Type B pancreatic cell (in vitro differentiated cells): ENCODE data around the gene GPS1. TPM values are rescaled to one million over a fixed set of nuclear protein-coding genes. Genes with fewer than 3 reads are reported as not detected.
A peak's percentile ranks its signal among the peaks of the same experiment; 100 is the strongest.

Experiments used
- DNase-seq: peaks from one replicate; pipeline ENCODE4 v3.0.0; 2021; ENCODE audit warnings: mixed read lengths; ENCODE audit not compliant: unreplicated experiment; ENCODE audit errors: extremely low spot score
- H3K27ac Mint-ChIP-seq: 2 replicates; pipeline ENCODE4 v1.8.0; 2021; ENCODE audit warnings: mild to moderate bottlenecking, mixed read lengths
- H3K27me3 Mint-ChIP-seq: 2 replicates; pipeline ENCODE4 v1.8.0; 2021; ENCODE audit warnings: mixed read lengths
- H3K36me3 Mint-ChIP-seq: 2 replicates; pipeline ENCODE4 v1.8.0; 2021; ENCODE audit warnings: mixed read lengths
- H3K4me1 Mint-ChIP-seq: one replicate; pipeline ENCODE4 v1.8.0; 2021; ENCODE audit warnings: mixed read lengths; ENCODE audit not compliant: unreplicated experiment
- H3K4me3 Mint-ChIP-seq: 2 replicates; pipeline ENCODE4 v1.8.0; 2021; ENCODE audit warnings: mild to moderate bottlenecking, mixed read lengths
- H3K9me3 Mint-ChIP-seq: 2 replicates; pipeline ENCODE4 v1.8.0; 2021; ENCODE audit warnings: mixed read lengths
- CTCF ChIP-seq: fragments of 200-600 bp; sonication (generic); conservative IDR thresholded peaks from 2 replicates; pipeline ENCODE4 v1.5.0; 2021; ENCODE audit warnings: antibody characterized with exemption, mild to moderate bottlenecking
- long read RNA-seq: library from polyadenylated mRNA; unstranded; transcript quantifications from one replicate; pipeline ENCODE4 v2.0.0, GENCODE V29; 2020
- total RNA-seq: library from RNA; stranded (reverse); gene quantifications from 2 replicates; pipeline ENCODE4 v1.2.1, GENCODE V29; 2021; ENCODE audit warnings: low replicate concordance

GPS1 gene
- 111 and 112 TPM in 2 replicates for total RNA-seq
- long read RNA-seq, transcript GPS1-208 (13 exons, 1,874 nt), result major isoform, 43 of 88 reads
- long read RNA-seq, transcript GPS1-226 (13 exons, 1,839 nt), result minor isoform, 11 of 88 reads
- long read RNA-seq, transcript GPS1-201 (13 exons, 1,842 nt), result minor isoform, 10 of 88 reads
- long read RNA-seq, partial matches to known transcripts, result 5 of 88 reads
- long read RNA-seq, other reads (novel, unspliced or antisense), result 12 of 88 reads

GRCh38 chr17:82051776-82052637, at the start of gene GPS1, which contains the start of gene RFNG:
GPS1 (plus strand) TSS chr17:82051898; CDS start chr17:82051932, 34 bp downstream.
RFNG (minus strand) TSS chr17:82051811; CDS start chr17:82051766, 45 bp downstream.
- H3K4me3 Mint-ChIP-seq, result peak within 1 kb of the TSS; percentile 90
- peak within 1 kb of the TSS; percentile 77 for H3K27ac Mint-ChIP-seq
- no peaks in the 10 kb centered on the region for H3K27me3 Mint-ChIP-seq
- no peaks in the 10 kb centered on the region for H3K4me1 Mint-ChIP-seq
- H3K36me3 Mint-ChIP-seq, result peaks cover 5% of the 10 kb centered on the region
- no peak for TF ChIP-seq CTCF
- no peaks in the 10 kb centered on the region for H3K9me3 Mint-ChIP-seq
- DNase-seq, result no peak

- no peak for DNase-seq
These were observed 48.0 kb upstream of the GPS1 start for GRCh38 chr17:82003411-82004381.

GRCh38 chr17:82004517-82005455, 46.9 kb upstream of the GPS1 start:
- Mint-ChIP-seq H3K4me1 (peaks cover 9% of the 10 kb centered on the region), H3K27ac (no peak overlapping the region), H3K27me3 (no peaks in the 10 kb centered on the region), H3K4me3 (no peak overlapping the region), H3K9me3 (no peaks in the 10 kb centered on the region), H3K36me3 (no peaks in the 10 kb centered on the region)
- TF ChIP-seq CTCF, result no peak
- no peak for DNase-seq

More at GRCh38 chr17:82003411-82004381, 48.0 kb upstream of the GPS1 start:
- H3K27me3 Mint-ChIP-seq, result no peaks in the 10 kb centered on the region
- H3K4me3 Mint-ChIP-seq, result no peak overlapping the region
- TF ChIP-seq CTCF, result no peak
- peaks cover 9% of the 10 kb centered on the region for H3K4me1 Mint-ChIP-seq
- no peaks in the 10 kb centered on the region for H3K36me3 Mint-ChIP-seq
- H3K9me3 Mint-ChIP-seq, result no peaks in the 10 kb centered on the region
- no peak overlapping the region for H3K27ac Mint-ChIP-seq

- H3K4me3 Mint-ChIP-seq, result no peak overlapping the region
These were observed 45.9 kb upstream of the GPS1 start for GRCh38 chr17:82005701-82006348.

More at GRCh38 chr17:82005701-82006348, 45.9 kb upstream of the GPS1 start:
- no peaks in the 10 kb centered on the region for H3K9me3 Mint-ChIP-seq
- no peak for DNase-seq
- H3K4me1 Mint-ChIP-seq, result peaks cover 9% of the 10 kb centered on the region
- no peak overlapping the region for H3K27ac Mint-ChIP-seq
- no peaks in the 10 kb centered on the region for H3K36me3 Mint-ChIP-seq
- no peaks in the 10 kb centered on the region for H3K27me3 Mint-ChIP-seq
- no peak for TF ChIP-seq CTCF
